ENCODE measurements around the gene PRPF6. TPM values are rescaled to one million over a fixed set of nuclear protein-coding genes. Genes with fewer than 3 reads are reported as not detected.

The PRPF6 gene
- total and polyA plus RNA-seq, 2 of the 13 experiments (the other 11 are each of a cell fraction or from before 2014, with no cell fraction given): 63.7 to 101 TPM

DNA sequence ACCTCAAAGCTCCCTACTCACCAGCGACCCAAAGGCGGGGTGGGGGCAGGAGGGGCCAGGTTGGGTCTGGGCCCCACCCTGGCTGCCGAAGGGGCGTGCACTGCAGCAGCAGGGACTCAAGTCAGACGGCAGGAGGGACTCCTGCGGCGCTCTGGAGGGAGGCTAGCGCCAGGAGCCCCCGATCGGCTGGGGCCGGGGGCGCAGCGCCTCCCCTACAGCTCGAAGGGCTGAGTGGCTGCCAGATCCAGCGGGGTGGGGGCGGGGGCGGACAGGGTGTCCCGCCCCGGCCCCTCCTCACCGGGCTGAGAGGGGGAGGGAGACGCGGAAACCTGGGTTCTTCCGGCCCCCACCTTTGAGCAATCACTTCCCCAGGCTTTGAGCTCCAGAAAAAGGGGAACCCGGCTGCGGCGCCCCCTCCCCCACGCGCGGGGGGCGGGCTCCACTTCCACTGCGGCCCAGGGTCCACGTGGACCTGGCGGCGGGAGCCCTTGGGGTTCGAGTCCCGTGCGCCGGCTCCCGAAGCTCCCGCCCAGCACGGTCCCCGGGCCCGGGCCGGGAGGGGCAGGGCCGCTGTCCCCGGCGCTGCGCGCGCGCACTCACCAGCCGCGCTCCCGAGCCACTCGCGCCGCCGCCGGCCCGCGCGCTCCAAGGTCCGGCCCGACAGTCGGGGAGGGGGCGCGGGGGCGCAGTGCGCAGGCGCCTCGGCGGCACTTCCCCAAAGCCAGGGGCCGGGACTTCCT, 98.5 kb downstream of the PRPF6 start, which contains the start of gene RGS19 (continued):
- TF ChIP-seq, protein P1, sequence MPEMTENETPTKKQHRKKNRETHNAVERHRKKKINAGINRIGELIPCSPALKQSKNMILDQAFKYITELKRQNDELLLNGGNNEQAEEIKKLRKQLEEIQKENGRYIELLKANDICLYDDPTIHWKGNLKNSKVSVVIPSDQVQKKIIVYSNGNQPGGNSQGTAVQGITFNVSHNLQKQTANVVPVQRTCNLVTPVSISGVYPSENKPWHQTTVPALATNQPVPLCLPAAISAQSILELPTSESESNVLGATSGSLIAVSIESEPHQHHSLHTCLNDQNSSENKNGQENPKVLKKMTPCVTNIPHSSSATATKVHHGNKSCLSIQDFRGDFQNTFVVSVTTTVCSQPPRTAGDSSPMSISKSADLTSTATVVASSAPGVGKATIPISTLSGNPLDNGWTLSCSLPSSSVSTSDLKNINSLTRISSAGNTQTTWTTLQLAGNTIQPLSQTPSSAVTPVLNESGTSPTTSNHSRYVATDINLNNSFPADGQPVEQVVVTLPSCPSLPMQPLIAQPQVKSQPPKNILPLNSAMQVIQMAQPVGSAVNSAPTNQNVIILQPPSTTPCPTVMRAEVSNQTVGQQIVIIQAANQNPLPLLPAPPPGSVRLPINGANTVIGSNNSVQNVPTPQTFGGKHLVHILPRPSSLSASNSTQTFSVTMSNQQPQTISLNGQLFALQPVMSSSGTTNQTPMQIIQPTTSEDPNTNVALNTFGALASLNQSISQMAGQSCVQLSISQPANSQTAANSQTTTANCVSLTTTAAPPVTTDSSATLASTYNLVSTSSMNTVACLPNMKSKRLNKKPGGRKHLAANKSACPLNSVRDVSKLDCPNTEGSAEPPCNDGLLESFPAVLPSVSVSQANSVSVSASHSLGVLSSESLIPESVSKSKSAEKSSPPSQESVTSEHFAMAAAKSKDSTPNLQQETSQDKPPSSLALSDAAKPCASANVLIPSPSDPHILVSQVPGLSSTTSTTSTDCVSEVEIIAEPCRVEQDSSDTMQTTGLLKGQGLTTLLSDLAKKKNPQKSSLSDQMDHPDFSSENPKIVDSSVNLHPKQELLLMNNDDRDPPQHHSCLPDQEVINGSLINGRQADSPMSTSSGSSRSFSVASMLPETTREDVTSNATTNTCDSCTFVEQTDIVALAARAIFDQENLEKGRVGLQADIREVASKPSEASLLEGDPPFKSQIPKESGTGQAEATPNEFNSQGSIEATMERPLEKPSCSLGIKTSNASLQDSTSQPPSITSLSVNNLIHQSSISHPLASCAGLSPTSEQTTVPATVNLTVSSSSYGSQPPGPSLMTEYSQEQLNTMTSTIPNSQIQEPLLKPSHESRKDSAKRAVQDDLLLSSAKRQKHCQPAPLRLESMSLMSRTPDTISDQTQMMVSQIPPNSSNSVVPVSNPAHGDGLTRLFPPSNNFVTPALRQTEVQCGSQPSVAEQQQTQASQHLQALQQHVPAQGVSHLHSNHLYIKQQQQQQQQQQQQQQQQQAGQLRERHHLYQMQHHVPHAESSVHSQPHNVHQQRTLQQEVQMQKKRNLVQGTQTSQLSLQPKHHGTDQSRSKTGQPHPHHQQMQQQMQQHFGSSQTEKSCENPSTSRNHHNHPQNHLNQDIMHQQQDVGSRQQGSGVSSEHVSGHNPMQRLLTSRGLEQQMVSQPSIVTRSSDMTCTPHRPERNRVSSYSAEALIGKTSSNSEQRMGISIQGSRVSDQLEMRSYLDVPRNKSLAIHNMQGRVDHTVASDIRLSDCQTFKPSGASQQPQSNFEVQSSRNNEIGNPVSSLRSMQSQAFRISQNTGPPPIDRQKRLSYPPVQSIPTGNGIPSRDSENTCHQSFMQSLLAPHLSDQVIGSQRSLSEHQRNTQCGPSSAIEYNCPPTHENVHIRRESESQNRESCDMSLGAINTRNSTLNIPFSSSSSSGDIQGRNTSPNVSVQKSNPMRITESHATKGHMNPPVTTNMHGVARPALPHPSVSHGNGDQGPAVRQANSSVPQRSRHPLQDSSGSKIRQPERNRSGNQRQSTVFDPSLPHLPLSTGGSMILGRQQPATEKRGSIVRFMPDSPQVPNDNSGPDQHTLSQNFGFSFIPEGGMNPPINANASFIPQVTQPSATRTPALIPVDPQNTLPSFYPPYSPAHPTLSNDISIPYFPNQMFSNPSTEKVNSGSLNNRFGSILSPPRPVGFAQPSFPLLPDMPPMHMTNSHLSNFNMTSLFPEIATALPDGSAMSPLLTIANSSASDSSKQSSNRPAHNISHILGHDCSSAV (CRISPR knock-in tag; IDR thresholded peaks at IDR 0.05; ENCODE audit: borderline replicate concordance): no peak
- TF ChIP-seq TGIF2 (CRISPR knock-in tag; IDR thresholded peaks at IDR 0.05): peak; percentile 10; the same call in 1 of the 2 replicates
- no peak for TF ChIP-seq ZSCAN29 (CRISPR knock-in tag; conservative IDR thresholded peaks at IDR 0.05)
- TF ChIP-seq ZNF33B (CRISPR knock-in tag; IDR thresholded peaks at IDR 0.05): 0 out of 2 replicates have a peak, but pooled peaks have one; percentile 47
- TF ChIP-seq, protein P2, sequence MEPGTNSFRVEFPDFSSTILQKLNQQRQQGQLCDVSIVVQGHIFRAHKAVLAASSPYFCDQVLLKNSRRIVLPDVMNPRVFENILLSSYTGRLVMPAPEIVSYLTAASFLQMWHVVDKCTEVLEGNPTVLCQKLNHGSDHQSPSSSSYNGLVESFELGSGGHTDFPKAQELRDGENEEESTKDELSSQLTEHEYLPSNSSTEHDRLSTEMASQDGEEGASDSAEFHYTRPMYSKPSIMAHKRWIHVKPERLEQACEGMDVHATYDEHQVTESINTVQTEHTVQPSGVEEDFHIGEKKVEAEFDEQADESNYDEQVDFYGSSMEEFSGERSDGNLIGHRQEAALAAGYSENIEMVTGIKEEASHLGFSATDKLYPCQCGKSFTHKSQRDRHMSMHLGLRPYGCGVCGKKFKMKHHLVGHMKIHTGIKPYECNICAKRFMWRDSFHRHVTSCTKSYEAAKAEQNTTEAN (CRISPR knock-in tag; conservative IDR thresholded peaks at IDR 0.05): no peak; the same call in 1 of the 2 replicates
- TF ChIP-seq ZNF691 (CRISPR knock-in tag; IDR thresholded peaks at IDR 0.05; ENCODE audit: borderline replicate concordance, low read depth): peak; percentile 31; the same call in 1 of the 2 replicates
- no peak; the same call in 1 of the 2 replicates for TF ChIP-seq MAF1 (CRISPR knock-in tag; IDR thresholded peaks at IDR 0.05; ENCODE audit: borderline replicate concordance)
- TF ChIP-seq RFX5 (IDR thresholded peaks at IDR 0.05; ENCODE audit: low read depth, low read length): no peak
- TF ChIP-seq ZFYVE20 (CRISPR knock-in tag; IDR thresholded peaks at IDR 0.05; ENCODE audit: borderline replicate concordance, low read depth): no peak
- no peak for TF ChIP-seq CERS6 (CRISPR knock-in tag; IDR thresholded peaks at IDR 0.05)
- no peak for TF ChIP-seq MTF1 (CRISPR knock-in tag; IDR thresholded peaks at IDR 0.05)
- TF ChIP-seq ZNF547 (CRISPR knock-in tag; IDR thresholded peaks at IDR 0.05): 0 out of 2 replicates have a peak, but pooled peaks have one; percentile 8
- TF ChIP-seq ZNF296 (CRISPR knock-in tag; conservative IDR thresholded peaks at IDR 0.05): no peak
- TF ChIP-seq ZNF451 (CRISPR knock-in tag; IDR thresholded peaks at IDR 0.05): no peak
- no peak for TF ChIP-seq CCAR2 (optimal IDR thresholded peaks at IDR 0.05; ENCODE audit: low read depth, low read length)
- no peak for TF ChIP-seq XBP1 (CRISPR knock-in tag; IDR thresholded peaks at IDR 0.05)
- TF ChIP-seq, protein P3, sequence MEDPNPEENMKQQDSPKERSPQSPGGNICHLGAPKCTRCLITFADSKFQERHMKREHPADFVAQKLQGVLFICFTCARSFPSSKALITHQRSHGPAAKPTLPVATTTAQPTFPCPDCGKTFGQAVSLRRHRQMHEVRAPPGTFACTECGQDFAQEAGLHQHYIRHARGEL (CRISPR knock-in tag; IDR thresholded peaks at IDR 0.05): 0 out of 2 replicates have a peak, but pooled peaks have one; percentile 8

All from HepG2 (cell line).